ENCODE data around the gene KCNJ9.

The KCNJ9 gene

DNA sequence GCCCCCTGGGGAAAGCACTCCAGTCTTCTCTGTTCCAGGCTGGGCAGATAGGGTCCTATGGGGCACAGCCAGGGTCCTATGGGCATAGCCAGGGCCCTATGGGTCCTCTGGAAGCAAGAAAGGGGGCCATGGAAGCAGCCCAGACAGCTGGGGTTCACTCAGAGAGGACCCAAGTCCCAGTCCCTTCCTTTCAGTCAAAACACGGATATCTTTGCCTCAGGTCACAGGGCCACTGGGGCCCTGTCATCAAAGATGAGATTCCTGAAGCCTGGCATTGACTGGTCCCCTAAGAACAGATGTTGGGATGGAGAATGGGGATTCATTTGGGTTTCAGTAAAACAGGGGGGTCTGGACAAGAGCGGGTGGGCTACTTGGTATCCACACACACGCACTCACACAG, 8.5 kb downstream of the KCNJ9 start:
- no peak for DNase-seq

DNA sequence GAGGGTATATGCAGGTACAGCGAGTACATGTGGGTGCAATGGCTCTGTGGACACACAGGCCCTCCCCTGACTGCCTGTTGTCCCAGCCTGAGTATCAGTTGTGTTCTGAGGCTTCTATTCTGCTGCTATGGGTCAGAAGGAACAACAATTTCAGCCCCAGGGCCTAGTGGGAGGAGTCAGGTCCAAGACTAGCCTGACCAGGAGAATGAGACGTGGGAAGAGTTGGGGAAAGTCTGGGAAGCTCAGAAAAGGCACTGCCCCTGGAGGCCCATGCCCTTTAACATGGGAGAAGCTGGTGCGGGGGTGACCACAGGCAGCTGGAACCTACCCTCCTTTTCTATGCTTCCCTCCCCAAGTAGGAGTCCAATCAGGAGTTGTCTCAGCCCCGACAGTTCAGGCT, 9.4 kb downstream of the KCNJ9 start:
- DNase-seq: no peak

DNA sequence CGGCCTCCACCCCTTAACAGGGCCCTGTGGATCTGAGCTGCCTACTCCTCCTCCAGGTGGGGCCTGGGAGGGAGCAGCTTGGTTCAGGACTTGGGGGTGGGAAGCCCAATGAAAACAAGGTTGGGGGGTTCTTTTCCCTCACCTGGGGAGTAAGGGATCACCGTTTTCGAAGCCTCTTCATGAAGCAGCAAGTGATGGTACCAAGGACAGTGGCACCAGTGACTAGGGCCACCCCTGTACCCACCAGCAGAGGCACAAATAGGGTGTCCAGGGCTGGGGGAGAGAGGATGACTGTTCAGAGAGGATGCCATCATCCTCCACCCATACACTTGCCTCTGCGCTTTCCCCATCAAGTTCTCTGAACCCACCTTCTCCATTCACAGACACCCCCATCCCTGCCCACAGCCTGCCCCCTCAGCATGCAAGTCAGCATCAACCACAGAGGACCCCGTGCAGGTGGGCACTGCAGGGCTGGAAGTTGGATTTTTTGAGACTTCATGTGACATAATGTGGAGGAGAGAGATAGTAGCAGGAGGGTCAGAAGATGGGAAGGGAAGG, 10.4 kb downstream of the KCNJ9 start:
- DNase-seq: no peak

DNA sequence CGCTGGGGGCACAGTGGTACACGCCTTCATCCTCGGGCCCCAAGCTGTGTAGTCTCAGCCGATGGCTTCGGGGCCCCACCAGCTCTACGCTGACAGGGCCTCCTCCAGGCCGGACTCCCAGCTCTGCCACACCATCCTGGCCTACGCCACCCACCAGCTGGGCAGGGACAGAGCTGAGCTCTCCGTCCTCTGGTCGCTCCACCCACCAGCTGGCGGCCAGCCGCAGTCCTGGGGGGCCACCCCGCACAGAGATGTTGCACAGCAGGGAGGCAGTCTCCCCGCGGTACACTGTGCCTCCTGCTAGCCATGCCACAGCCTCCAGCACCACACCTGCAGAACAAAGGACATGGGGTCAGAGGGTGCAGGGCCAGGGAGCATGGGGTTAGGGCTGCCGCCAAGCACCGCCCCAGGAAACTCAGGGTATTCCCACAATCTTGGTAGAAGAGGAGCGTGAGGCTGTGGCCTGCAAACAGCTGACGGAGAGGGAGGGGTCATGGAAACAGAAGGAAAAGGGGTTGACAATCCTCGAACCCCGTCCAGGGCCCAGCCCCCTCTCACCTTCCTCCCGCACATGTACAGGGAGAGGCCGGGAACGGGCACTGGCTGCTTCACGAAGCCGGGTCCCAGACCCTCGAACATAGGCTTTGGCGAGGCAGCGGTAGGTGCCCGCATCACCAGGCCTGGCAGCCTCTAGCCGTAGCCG, 11.2 kb downstream of the KCNJ9 start:
- DNase-seq: no peak

DNA sequence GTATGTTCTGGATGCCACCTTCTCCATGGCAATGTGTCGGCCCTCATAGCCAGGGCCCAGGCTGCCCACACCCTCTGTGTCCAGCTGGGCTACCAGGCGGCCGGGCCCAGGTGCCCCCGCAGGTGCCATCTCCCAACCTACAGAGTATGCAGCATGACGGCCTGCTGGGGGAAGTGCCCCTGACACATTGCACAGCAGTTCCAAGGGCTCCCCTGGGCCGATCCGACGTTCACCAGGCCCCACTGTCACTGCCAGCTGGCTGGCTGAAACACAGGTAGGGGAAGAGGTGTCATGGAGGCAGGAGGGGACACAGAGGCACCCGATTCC, 11.7 kb downstream of the KCNJ9 start:
- DNase-seq: no peak

DNA sequence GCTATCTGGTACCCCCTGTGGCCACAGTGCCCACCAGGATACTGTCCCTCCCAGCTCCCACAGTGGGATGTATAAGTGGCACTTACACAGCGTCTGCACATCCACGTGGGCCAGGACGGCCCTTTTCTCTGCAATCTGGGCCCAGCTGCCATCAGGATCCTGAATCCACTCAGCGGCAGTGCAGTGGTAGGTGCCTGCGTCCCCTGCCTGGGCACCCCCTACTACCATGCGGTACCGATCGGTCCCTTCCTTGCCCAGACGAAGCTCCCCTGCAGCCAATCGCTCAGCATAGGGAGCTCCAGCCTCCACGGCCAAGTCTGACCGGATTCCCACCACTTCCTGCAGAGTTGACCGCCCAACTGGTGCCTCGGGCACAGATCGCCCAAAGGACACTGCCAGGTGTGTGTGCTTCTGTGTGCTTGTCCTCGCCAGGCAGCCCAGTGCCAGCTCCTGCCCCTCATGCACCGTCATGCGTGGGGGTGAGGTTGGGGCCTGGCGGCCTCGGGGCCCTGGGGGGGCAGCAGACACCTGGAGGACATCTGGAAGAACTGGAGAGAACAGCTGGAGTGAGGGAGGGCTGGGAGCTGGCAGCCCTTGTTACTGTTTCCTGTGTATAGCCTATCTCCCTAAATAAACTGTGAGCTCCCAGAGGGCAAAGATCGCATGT, 12.4 kb downstream of the KCNJ9 start:
- no peak for DNase-seq

DNA sequence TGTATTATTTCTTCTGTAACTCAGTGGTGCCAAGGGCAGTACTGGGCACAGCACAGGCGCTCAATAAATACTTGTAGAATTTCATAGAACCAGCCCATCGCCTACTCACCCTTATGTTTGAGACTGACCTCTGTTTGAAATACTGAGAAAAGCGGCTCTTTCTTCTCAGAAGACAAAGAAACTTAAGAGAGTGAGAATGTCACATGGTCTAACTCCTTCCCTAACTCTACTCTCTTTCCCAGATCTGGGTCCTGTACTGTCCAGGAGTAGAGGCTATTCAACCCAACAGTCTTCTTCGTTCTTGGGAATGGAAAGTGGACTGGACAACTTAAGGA, 12.9 kb downstream of the KCNJ9 start:
- no peak for DNase-seq

DNA sequence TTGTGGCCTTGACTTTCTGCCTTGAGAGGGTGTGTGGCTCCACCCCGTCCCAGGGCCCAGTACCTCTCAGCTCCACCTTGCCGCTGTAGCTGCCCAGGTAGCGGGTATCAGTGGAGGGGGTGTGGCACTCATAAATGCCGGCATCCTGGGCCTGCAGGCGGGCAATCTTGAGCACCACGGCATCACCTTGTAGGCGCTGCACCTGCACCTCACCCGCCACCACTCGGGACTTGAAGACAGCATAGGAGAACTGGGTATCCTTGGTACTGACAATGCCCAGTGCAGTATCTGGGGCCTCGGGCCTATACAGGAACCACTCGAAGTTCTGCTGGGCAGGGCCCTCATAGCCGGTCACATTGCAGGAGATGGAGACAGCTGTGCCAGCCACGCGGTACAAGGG, 13.5 kb downstream of the KCNJ9 start:
- DNase-seq: no peak

DNA sequence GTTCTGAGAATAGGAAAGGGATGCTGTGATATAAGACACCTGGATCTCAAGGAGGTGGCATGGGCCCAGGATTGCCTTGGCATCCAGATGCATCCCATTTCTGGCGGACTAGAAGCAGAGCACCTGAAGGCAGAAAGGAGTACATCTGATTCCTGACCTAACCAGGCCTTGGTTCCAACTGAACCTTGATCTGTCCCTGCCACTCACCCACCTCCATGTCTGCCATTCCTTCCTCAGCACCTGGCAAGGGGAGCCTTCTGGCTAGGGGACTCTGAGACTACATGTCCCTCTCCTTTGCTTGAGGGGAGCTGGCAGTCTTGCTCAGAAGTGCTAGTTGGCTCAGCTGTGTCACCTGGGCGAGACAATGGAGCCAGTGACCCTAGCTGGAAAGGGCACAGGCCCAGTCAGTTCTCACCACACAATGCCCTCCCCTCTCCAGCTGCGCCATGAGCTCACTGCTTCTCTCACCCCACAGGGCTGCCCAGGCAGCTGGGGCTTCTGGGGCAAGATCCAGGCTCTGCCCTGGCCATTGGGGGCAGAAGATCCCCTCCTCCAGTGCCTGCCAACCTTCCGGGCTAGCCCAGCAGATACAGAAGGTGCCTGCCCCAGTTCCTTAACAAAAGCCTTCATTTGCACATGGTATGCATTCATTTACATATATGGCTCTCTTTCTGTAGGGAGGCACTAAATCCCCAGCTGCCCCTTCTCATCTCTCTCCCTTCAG, 14.2 kb downstream of the KCNJ9 start:
- DNase-seq: no peak

DNA sequence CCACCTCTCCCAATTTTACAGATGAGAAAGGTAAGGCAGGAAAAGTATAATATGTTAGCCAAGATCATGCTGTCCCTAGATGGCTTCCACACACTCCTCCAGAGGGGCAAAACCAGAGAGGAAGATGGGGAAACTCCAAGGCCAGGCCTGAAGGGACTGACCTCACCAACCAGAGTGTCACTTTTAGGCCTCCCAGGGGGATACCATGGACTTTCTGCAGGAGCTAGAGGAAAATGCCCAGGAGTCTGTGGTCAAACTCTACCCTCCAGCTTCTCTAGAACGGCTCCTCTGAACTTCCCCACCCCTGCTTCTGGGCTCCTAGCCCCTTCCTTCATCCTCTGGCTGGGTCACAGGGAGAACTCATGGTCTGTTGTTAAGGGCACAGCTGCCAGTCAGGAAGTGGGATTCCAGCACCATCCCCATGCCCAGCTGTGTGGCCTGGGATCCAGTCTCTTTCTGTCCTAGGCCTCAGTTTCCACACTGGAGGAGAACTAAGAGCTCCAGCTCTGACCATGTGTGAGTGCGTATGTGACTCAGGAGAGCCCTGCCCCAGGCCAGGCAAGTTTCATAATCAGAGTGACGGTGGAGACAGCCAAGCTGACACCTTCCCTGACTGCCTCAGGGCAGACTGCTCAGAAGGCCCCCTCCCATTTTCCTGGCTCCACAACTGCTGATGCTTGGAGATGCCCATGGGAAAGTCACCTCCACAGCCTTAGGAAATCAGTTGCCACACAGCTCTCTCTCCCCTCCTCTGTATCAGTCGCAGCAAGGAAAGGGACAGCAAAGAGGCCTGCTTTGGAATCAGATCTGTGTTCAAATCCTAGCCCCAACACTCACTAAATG, 15.2 kb downstream of the KCNJ9 start:
- no peak for DNase-seq

DNA sequence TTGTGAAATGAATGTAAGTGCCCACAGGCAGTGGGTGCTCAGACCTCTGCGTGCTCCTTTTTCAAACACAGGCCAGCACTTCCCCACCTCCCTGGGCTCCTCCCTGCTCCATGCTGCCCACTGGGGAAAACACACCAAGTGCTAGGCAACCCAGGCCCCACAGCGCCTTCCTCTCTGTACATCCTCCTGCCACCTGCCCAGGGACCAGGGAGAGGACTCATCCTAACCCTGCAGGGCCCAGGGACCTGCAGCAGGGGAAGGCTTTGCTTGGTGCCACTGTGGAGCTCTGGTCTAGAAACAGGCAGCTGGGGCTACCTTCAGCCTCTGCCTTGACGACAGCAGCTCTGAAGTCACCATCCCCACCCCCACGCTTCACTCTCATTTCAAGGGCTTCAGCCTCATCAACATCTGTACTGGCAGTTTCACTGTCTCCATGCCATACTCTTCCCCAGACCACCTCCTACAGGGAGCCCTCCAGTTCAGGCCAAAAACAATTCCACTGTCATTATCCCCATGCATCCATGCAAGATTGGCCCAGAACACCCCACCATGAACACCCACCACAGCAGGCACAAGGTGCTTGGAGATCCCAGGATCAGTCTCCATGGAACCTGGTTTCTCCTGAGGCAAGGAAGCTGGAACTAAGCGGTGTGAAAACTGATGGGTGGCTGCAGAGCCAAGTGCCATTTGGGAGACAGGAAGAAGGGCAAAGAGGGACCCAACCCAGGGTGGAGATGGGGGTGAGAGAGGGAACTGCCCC, 16.0 kb downstream of the KCNJ9 start:
- DNase-seq: no peak

DNA sequence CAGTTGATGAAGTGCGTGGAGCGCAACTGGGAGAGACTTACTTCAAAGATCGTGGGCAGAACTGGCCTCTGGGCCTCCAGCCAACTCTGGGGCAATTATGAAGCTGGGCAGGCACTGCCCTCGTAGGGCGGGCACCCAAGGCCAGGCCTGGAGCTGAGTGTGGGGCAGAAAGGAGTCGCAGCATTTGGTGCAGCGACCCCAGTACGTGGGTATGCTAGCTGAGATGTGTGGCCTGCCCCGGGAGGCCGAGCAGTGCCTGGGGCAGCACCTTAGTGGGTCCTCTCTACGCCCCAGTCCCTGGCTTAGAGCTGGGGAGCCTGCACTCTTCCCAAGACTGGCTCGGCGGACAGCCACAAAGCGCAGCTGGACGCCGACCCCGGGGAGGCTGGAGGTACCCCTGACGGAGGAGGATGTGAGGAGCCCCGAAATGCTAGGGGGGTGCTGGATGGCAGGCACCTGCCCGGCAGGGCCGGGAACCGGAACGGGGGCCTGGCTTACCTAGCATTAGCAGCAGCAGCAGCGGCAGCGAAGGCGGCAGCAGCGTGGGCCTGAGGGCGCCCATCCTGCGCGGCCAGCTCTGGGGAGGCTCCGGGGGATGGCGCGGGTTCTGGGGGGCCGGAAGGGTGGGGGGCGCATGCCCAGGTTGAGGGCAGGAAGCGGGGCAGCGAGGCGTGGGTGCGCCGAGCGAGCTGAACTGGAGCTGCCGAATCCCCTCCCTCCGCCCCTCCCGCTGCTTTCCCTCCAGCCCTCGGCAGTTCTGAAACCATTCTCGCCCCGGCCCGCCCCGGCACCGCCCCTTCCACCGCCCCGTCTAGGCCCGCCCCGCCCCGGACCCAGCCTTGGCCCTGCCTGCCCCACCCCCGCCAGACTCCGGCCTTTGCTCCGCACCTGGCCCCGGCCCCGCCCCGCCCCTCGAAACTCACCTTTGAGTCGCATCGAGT, 16.8 kb downstream of the KCNJ9 start, which contains the start of gene IGSF8:
Gene IGSF8 (minus strand): TSS at position 709 of the 941 bp plus-strand sequence. CDS start 147 bp downstream, at position 562.
- peak; percentile 93 for DNase-seq

DNA sequence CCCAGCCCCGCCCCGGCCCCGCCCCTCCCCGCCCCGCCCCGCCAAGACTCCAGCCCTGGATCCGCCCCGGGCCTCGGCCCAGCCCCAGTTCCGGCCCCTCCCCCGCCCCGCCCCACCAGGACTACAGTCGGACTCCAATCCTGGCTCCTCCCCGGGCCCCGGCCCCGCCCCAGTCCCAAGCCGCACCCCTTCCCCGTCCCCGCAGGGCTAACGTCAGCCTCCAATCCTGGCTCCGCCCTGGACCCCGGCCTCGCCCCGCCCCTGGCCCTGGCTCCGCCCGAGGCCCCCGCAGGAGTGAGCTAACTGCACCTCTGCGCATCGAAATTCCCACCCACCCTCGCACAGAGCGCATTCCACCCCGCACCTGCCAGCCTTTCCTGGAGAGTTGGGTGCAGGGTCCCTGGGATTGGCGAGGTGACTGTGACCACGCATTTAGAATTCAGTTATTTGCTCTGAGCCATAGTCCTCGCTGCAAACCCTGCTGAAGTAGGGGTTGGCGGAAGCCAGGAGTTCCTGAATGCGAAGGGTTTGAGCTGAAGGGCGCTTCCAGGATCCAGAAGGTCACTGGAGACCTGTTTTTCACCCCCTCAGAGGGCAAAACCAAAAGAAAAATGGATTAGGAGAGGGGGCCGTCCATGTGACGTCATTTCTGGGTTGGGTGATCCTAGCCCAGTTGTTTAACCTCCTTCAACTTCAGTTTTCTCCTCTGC, 17.7 kb downstream of the KCNJ9 start:
- DNase-seq: peak; percentile 99

DNA sequence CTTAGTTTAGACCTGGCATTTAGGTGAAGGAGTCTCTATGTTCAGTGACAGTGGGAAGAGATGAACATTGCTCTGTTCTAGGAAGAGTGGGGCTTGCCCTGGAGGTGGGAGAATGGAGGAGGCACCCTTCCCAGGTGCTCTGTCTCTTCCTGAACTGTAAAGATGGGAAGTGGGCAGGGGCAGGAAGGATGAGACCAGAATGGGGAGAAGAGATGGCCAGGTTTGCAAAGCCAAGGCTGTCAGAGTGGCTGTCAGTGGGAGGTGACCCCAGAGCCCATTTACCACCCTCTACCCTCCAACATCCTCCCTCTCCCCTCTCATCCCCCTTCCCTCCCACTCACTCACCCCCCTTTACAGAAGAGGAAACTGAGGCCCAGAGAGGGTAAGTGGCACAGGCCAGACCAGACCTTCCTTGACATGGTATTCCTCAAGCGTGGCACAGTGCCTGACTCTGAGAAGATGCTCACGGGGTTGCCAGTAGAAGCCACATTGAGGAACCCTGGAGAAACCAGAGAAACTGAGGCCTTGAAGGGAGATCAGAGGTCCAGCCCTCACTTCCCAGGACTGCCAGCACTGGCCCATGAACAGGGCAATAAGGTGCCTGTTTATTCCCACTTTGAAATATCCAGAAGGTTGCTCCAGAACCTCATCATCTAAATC, 18.5 kb downstream of the KCNJ9 start:
- DNase-seq: no peak

DNA sequence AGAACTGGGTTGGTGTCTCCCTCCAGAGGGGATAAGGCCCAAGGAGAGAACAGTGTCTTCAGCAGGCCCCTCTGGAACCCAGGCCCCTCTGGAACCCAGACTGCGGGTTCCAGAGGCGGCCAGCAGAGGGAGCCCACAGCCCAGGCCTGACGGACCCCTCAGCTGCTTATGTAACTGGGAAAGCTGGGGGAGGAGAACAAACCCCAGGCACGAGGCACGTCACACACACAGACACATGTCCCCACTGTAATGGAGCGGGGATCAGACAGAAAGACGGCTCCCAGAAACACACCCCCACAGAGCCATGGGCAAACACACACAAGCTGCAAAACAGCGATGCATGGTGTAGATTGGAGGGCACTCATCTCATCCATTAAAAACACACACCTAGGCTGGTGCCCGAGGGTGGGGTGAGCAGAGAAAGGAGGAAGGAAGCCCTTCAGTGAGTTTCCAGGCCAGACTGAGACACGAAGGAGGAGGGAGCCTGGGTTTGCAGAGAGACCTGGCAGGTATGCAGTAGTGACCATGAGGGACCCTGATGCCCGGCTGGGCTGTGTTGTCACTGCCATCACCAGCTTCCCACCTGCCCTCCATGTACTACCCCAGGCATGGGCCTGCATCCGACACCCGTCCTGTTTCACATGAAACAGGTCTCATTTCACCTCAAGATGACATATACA, 19.8 kb downstream of the KCNJ9 start:
- peak; percentile 85 for DNase-seq

DNA sequence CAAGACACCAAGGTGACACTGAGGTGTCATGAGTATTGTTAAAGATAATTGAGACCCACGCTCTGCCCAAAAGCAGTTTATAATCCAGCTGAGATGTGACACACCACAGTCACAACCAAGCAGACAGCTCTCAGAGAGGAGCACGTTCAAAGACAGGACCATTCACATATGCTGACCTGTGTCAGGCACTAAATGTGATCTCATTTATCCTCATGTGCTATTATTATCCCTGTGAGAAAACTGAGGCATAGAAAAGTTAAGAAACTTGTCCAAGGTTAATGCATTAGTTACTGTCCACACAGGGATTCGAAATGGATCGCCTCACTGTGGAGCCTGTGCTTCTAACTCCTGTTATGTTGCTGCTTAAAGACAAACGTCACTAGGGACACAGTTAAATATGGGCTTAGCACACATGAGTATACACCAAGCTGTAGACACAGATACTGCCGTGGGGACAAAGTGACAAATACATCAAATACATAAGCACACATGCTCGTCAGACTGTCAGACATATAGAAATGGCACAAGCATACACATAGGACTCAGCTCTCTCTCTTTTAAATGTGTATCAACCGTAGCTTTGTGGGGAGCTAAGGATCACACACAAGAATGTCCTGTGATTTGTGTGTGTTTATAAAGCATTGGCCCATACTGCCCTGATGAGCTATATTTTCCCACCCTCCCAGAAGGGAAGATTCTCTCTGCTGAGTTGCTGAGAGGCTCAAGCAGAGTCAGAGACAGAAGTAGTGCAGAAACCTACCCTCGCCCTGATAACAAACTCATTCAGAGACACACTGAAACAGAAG, 20.6 kb downstream of the KCNJ9 start:
- DNase-seq: no peak

DNA sequence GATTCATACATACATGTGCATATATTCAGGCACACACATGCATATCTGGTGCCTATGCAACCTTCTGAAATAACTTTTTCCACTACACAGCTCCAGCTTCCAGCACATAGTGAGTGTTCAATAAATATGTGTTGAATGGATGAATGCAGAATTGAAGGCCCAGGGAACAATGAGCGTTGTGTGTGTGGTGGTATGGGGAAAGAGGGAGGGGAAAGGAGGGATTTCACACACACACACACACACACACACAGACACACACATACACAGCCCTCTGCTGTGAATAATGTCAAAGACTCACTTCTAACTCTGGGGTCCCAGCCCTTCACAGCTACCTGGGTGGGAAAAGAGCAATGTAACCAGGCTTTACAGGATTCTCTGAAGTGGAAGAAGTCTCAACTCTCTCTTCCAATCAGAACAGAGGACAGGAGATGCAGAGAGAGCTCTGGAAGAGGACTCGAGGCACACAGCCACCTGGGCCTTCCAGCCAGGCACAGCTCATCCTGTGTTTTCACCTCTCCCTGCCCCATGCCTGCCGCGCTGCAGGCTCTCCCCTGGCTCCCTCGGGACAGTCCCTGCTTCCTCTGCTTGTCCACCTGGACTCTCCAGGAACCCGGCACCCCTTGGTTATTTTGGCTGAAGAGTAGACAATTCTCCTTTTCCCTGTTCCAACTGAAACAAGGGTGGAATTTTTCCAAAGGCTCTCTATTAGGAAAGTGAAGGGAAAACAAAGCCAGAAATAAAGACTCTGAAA, 22.5 kb downstream of the KCNJ9 start:
- DNase-seq: no peak

DNA sequence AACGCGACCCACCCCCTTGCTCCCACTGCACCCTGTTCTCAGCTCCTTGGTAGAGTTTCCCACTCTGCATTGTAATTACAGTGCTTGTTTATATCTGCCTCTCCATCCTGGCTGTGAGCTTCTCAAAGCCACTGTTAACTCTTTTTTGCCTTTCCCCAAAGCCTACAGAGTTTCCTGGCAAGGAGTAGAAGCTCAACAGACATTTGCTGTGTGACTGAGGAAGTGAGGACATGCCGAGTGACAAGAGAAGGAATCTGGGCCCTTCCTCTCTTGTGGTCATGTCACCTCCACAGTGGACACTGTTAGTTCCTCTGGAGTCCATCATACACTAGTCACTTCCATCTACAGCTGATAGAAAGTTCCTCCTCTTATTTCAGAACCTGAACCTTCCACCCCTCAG, 23.1 kb downstream of the KCNJ9 start:
- no peak for DNase-seq
